NCI-H2196 (cell line): ENCODE results near the gene ADGRG1.
"Not testable (repeated sequence)": the region's sequence is repeated elsewhere in the genome, so short reads cannot be mapped to it uniquely, and the experiment has no call there.

ENCODE experiments used
- DNase-seq: peaks from one replicate; lab custom pipeline; 2025; ENCODE audit not compliant: unreplicated experiment; lab: John Stamatoyannopoulos, UW

The ADGRG1 gene

GRCh38 chr16:57698812-57699405, 70.5 kb downstream of the ADGRG1 start:
- no peak for DNase-seq

DNA sequence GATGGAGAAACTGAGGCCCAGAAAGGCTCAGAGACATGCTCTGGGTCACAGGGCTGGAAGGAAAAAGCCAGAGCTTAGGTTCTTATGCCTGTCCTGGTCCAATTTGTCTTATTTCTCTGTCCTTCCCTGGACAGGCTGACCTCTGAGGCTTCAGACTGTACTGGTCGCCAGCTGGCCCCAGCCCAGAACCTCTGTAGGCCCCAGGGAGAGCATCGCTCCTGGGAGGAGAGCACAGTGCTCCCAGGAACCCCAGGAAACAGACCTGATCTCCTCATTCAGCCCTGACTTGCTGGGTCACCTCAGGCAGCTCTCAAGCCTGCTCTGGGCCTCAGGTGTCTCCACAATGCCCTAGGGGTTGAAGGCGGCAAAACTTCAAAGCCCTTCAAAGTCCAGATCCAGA, 71.1 kb downstream of the ADGRG1 start:
- DNase-seq: no peak

GRCh38 chr16:57699899-57700298, 71.5 kb downstream of the ADGRG1 start:
- no peak for DNase-seq

DNA sequence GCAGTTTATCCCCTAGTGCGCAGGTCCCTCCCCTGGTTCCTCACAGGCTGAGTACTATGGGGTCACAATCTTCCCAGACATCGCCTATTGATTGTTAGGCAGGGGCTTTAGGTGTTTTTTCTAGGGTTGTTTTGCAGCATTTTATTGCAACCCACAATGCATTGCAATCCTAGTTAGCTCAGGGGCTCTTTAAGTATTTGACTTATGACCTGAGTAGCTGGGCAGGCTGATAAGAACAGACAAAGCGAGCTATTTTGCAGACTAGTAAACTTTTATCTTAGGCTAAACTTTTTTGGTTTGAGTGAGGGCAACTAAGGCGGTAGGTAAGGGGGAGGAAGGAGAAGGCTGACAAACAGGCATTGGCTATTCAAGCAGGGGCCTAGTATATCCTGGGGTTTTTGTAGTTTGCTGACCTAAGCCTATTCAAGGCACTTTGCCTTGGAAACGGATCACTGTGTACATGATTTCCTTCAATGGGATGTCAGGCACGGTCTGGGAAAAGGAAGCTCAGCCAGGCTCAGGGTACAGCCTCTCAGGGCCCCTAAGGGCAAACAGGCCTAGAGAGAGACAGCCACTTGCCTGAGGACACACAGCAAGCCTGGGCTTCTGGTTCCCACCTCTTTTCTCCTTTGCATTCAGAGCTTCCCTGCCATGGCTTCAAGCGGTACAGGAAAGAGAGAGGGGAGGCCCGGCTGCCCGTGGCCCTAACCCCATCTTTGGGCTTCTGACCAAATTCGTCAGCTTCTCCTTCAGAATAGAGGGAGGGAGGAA, 72.5 kb downstream of the ADGRG1 start:
- DNase-seq: no peak

DNA sequence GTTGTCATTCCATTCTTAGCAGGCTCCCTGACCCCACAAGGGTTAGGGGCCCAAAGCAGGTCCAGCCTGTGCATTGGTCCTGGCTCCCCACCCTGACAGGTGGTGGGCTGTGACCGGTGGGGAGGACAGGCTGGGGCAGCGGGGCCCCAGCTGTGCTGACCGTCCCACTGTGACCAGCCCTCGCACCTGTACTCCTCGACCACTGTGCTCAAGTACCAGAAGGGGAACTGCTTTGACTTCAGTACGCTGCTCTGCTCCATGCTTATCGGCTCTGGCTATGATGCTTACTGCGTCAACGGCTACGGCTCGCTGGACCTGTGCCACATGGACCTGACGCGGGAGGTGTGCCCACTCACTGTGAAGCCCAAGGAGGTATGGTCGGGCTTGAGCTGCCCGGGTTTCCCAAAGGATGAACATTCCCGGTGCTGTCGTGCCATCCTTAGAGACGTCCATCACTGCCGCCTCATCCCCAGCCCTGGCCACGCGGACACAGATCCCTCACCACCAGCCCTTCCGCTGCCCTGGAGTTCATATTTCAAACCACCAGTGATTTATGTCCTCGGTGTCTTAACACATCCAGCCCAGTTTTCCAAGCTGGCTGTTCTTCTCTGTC, 73.4 kb downstream of the ADGRG1 start:
- no peak for DNase-seq

GRCh38 chr16:57703416-57704010, 75.1 kb downstream of the ADGRG1 start:
- DNase-seq: no peak

- no peak for DNase-seq
Measured at GRCh38 chr16:57704011-57704904, 75.8 kb downstream of the ADGRG1 start.

DNA sequence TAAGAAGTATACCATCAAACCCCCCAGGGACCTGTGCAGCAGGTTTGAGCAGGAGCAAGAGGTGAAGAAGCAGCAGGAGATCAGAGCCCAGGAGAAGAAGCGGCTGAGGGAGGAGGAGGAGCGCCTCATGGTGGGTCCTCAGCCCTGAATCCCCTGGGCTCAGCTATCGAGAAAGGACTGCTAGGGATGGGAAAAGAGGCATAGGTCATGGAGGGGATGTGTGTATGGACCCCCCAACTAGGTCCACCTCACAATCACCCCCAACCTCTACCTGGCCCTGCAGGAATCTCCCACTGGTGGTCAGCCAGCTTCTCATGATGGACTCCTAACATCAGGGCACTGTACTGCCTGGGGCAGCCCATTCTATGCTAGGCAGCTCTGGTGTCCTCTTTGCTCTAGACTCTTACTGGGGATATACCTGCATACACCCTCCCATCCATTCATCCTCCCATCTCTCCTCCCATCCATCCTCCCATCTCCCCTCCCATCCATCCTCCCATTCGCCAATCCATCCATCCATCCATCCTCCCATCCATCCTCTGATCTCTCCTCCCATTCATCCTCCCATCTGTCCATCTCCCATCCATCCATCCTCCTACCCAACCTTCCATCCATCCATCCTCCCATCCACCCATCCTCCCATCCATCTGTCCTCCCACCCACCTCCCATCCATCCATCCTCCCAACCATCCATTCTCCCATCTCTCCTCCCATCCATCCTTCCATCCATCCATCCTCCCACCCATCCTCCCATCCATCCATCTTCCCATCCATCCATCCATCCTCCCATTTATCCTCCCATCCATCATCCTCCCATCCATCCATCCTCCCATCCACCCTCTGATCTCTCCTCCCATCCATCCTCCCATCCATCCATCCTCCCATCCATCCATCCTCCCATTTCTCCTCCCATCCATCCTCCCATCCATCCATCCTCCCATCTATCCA, 76.7 kb downstream of the ADGRG1 start:
- DNase-seq: no peak

GRCh38 chr16:57706717-57707116, 78.3 kb downstream of the ADGRG1 start:
- DNase-seq: no peak

GRCh38 chr16:57707331-57707730, 78.9 kb downstream of the ADGRG1 start:
- DNase-seq: no peak

DNA sequence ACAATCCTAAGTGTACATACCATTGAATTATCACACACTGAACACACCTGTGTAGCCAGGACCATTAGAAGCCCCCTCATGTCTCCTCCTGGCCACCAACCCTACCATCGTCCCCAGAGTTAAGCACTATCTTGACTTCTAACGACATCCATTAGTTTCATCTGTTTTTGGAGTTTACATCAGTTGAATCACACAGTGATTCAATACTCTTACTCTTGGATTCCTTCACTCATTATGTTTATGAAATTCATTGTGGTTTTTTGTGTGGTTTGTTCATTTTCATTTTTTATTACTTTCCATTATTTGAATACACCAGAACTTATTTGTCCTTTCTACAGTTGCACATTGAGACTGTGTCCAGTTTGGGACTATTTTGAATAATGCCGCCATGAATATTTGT, 79.7 kb downstream of the ADGRG1 start:
- no peak for DNase-seq

GRCh38 chr16:57709663-57710062, 81.2 kb downstream of the ADGRG1 start:
- no peak for DNase-seq

DNA sequence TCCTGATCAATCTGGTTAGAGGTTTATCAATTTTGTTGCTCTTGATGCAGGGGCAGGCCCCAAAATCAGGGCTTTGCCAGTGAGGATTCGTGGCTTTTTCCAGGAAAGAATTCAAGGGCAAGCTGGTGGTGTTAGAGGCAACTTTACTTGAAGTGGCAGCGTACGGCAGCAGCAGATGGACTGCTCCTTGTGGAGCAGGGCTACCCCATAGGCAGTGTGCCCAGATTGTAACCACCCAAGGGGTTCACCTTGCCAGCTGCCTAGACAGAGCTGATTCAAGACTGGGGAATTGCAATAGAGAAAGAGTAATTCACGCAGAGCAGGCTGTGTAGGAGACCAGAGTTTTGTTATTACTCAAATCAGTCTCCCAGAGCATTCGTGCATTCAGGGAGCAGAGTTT, 82.9 kb downstream of the ADGRG1 start:
- DNase-seq: no peak

DNA sequence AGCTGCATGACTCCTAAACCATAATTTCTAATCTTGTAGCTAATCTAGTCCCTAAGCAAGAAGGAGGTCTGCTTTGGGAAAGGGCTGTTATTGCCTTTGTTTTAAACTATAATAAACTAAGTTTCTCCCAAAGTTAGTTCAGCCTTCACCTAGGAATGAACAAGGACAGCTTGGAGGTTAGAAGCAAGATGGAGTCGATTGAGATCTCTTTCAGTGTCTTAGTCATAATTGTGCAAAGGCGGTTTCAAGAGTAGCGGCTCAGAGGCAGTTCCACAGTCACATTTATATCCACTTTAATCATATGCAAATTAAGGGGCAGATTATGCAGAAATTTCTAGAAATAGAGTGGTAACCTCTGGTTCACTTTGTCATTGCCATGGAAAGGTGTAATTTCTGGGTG, 83.6 kb downstream of the ADGRG1 start:
- DNase-seq: no peak

DNA sequence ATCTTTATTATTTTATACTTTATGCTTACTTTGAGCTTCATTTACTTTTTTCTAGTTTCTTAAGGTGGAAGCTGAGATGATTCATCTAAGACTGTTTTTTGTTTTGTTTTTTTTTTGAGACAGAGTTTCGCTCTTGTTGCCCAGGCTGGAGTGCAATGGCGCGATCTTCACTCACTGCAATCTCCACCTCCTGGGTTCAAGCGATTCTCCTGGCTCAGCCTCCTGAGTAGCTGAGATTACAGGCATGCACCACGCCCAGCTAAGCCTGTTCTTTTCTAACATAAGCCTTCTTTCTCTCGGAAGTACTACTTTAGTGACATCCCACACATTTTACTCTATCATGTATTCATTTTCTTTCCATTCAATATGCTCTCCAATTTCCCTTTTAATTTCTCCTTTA, 84.1 kb downstream of the ADGRG1 start:
- DNase-seq: not testable (repeated sequence)

DNA sequence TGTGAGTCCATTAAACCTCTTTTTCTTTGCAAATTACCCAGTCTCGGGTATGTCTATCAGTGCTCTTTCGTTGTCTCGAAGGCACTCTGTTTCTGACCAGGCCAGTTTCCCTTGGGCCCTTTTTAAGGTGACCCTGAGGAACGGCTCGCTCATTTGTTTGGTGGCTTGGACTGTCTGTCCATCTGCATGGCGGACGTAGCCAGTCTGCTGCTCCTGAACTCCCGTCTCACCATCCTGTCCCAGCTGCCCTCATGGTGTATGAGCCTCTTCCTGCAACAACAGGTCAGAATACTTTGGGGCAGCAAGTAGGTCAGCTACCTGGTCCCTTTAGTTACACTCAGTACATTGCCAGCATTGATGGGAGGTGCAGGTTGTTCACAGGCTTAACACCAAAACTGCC, 85.2 kb downstream of the ADGRG1 start:
- DNase-seq: no peak

GRCh38 chr16:57714047-57714446, 85.6 kb downstream of the ADGRG1 start:
- DNase-seq: no peak
